ENCODE data around the gene SPINK8. TPM values are rescaled to one million over a fixed set of nuclear protein-coding genes. Genes with fewer than 3 reads are reported as not detected.

SPINK8 gene
- total RNA-seq, 6 experiments from 2014 or later = not detected

DNA sequence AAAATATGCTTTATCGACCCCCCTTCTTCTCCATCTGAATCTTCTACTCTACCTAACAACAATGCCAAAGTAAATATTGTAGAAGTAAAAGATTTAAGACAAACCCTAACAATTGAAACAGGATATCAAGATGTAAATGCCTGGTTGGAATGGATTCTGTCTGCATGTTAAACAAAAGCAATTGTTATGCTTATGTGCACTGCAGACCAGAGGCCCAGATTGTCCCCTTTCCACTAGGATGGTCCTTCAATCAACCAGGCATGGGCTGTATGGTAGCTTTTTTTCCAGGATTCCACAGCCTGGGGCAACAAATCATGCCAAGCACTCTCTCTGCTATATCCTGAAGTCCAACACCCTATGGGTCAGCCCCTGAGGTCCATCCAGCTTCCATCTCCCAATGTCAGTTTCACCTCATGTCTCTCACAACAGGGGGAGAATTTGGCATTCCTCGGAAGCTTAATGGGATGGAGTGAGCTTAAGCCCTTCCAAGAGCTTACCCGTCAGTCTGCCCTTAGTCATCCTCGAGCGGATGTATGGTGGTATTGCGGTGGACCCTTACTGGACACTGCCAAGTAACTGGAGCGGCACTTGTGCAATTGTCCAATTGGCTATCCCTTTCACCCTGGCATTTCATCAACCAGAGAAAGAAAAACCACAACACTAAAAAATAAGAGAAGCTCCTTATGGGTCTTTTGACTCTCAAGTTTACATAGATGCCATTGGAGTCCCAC, 56.4 kb downstream of the SPINK8 start:
- Histone ChIP-seq H3K27me3 (no peaks in the 10 kb centered on the region), H3K9me3 (no peaks in the 10 kb centered on the region), H3K36me3 (no peaks in the 10 kb centered on the region), H3K4me1 (no peaks in the 10 kb centered on the region), H3K27ac (no peak overlapping the region), H3K4me3 (no peak overlapping the region)
- no peak for ATAC-seq
- 90% methylated on average over 1 of the region's 7 CpGs for WGBS (ENCODE audit: insufficient coverage, low coverage, low lambda C conversion rate, missing lambda C conversion rate)
- no peak for DNase-seq
- TF ChIP-seq, protein P1, sequence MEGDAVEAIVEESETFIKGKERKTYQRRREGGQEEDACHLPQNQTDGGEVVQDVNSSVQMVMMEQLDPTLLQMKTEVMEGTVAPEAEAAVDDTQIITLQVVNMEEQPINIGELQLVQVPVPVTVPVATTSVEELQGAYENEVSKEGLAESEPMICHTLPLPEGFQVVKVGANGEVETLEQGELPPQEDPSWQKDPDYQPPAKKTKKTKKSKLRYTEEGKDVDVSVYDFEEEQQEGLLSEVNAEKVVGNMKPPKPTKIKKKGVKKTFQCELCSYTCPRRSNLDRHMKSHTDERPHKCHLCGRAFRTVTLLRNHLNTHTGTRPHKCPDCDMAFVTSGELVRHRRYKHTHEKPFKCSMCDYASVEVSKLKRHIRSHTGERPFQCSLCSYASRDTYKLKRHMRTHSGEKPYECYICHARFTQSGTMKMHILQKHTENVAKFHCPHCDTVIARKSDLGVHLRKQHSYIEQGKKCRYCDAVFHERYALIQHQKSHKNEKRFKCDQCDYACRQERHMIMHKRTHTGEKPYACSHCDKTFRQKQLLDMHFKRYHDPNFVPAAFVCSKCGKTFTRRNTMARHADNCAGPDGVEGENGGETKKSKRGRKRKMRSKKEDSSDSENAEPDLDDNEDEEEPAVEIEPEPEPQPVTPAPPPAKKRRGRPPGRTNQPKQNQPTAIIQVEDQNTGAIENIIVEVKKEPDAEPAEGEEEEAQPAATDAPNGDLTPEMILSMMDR (IDR thresholded peaks at IDR 0.05) = no peak
- TF ChIP-seq POLR2A (IDR thresholded peaks at IDR 0.05) = no peak
- intact Hi-C loops (cut with DNase I) = no loop called here

DNA sequence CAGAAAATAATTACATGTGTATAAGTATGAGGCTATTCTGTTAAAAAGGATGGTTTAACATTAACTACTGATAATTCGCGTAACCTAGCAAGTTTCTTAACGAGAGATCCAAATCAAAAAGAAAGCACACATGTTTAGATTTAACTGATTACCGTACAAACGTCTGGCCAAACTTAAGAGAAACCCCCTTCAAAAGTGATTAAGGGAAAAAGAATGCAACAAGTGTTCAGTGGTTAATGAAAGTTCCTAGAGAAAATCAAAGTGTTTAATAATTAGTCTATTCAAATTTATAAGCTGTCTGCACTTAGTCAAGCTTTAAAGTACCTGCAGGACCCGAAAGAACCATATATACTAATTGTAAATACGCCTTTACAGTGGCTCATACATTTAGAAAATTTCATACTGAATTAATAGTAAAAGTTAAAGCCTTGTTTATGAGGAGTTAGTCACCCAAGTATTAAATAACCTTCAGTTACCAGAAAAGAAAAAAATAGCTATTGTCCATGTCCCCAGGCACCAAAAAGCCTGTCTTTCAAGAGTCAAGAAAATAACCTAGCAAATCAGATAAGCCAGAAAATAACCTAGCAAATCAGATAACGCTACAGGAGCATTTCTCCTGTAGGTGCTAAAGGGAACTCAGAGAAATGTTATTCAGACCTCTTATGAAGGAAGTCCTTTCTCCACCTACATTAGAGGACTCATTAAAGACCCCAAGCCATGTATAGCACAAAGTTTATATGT, 58.0 kb downstream of the SPINK8 start:
- no peaks in the 10 kb centered on the region for H3K36me3 ChIP-seq
- no peak overlapping the region for H3K27ac ChIP-seq
- 45% methylated on average over 8 of the region's 8 CpGs for WGBS (ENCODE audit: insufficient coverage, low coverage, low lambda C conversion rate, missing lambda C conversion rate)
- ATAC-seq (no peak), DNase-seq (no peak)
- no peaks in the 10 kb centered on the region for H3K4me1 ChIP-seq
- TF ChIP-seq, protein P1 (IDR thresholded peaks at IDR 0.05) = no peak
- TF ChIP-seq POLR2A (IDR thresholded peaks at IDR 0.05) = no peak
- H3K9me3 ChIP-seq = no peaks in the 10 kb centered on the region
- no peak overlapping the region for H3K4me3 ChIP-seq
- H3K27me3 ChIP-seq = no peaks in the 10 kb centered on the region
- intact Hi-C loops (cut with DNase I) = no loop called here

DNA sequence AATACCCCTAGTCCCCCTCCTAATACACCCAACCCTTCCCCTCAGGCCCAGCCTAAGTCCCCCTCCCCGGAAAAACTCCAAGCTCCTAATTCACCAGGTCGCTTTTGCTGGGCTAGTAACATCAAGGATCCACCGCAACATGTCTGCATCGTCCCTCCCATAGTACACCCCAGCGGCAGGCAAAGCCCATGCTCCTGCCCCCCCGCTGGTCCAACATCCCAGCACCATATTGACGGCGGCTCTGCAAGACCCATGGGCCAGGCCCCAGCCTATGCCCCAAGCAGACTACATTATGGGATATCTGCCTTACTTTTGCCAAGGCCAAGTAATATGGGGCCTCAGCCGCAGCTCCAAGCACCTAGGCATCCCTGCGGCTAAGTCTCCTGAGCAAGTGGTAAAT, 59.0 kb downstream of the SPINK8 start:
- peak in 1 of 4 donors; percentile 9 for ATAC-seq
- no peak for TF ChIP-seq POLR2A (IDR thresholded peaks at IDR 0.05)
- TF ChIP-seq, protein P1 (IDR thresholded peaks at IDR 0.05) = no peak
- Histone ChIP-seq H3K4me1 (no peaks in the 10 kb centered on the region), H3K27me3 (no peaks in the 10 kb centered on the region), H3K4me3 (no peak overlapping the region), H3K27ac (no peak overlapping the region), H3K9me3 (no peaks in the 10 kb centered on the region), H3K36me3 (no peaks in the 10 kb centered on the region)
- intact Hi-C loops (cut with DNase I) = loop anchor here (5.0 kb wide), 1 partner anchor 163 kb away; no protein-coding TSS in a partner anchor
- no peak for DNase-seq
- 84% methylated on average over 10 of the region's 10 CpGs for WGBS (ENCODE audit: insufficient coverage, low coverage, low lambda C conversion rate, missing lambda C conversion rate)

DNA sequence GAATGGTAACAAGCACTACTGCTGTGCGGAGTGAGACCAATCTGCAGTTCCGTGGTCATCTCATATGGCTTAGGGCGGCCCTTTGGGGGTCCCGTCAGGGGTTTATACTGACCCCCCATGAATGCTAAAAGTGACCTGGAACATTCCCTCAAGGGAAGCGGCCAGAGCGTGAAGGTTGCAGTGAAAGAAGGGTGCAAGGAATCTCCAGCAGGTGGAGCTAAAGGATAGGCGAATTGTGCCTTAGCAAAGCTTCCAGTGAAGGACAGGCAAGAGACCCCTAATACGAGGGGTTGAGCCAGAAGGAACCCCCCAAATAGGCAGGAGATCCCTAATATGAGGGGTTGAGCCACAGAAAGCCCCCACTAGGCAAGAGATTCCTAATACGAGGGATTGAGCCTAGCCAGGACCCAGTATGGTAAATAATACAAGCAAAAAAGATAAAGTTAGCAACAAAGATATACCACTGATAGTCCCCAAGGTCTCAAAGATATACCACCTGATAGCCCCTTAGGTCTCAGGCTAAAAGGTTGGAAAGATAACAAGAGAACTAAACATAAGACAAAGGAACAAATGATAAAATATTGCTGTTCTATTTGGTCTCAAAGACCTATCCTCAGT, 59.8 kb downstream of the SPINK8 start:
- intact Hi-C loops (cut with DNase I) = loop anchor here (5.0 kb wide), 1 partner anchor 164 kb away; no protein-coding TSS in a partner anchor
- no peaks in the 10 kb centered on the region for H3K4me1 ChIP-seq
- no peaks in the 10 kb centered on the region for H3K27me3 ChIP-seq
- ATAC-seq = peak; percentile 82 to 88 (median 86)
- H3K27ac ChIP-seq = no peak overlapping the region
- no peak overlapping the region for H3K4me3 ChIP-seq
- no peaks in the 10 kb centered on the region for H3K9me3 ChIP-seq
- no peak for TF ChIP-seq POLR2A (IDR thresholded peaks at IDR 0.05)
- TF ChIP-seq, protein P1 (IDR thresholded peaks at IDR 0.05) = peak; percentile 72 to 80 (median 76)
- WGBS (ENCODE audit: insufficient coverage, low coverage, low lambda C conversion rate, missing lambda C conversion rate) = 11% methylated on average over 7 of the region's 9 CpGs
- H3K36me3 ChIP-seq = no peaks in the 10 kb centered on the region
- DNase-seq = peak in 2 of 3 donors; percentile 31 to 60

Data from right lobe of liver (tissue), 6 donors.